Mesenteric fat pad (tissue), 1 donor: Measurements from ENCODE around the gene MATN1. TPM values are rescaled to one million over a fixed set of nuclear protein-coding genes. Genes with fewer than 3 reads are reported as not detected.
"Not testable (repeated sequence)": the region's sequence is repeated elsewhere in the genome, so short reads cannot be mapped to it uniquely, and the experiment has no call there.

Source experiments
- DNase-seq: peaks from one replicate; pipeline ENCODE4 v3.0.0-alpha.2; 2020; ENCODE audit warnings: low spot score
- long read RNA-seq: library from polyadenylated mRNA; unstranded; transcript quantifications from one replicate; pipeline ENCODE4 v2.0.0, GENCODE V29; 2020
- total RNA-seq: library from RNA; stranded (reverse); fragmentation: NEBNext Ultra II Directional; extraction: Animal tissue kit (Norgen Biotek cat#: 25700); gene quantifications from one replicate; pipeline ENCODE4 v1.2.1, GENCODE V29; 2021
- donor health status: DM: yes; HTN: yes; CAD: no.

The MATN1 gene
- not detected for total RNA-seq
- long read RNA-seq: 0 reads

GRCh38 chr1:30723331-30723755, at the start of gene MATN1:
TSS of gene MATN1 (minus strand) at chr1:30723585. CDS start at chr1:30723551, 34 bp downstream.
- no peak for DNase-seq

- no peak for DNase-seq
These were observed 47.6 kb upstream of the MATN1 start for GRCh38 chr1:30771005-30771404.

- DNase-seq: no peak
These were observed 46.8 kb upstream of the MATN1 start for GRCh38 chr1:30770150-30770549.

- no peak for DNase-seq
These were observed 45.7 kb upstream of the MATN1 start for GRCh38 chr1:30768830-30769718.

GRCh38 chr1:30768159-30768829, 44.9 kb upstream of the MATN1 start:
- DNase-seq: no peak

GRCh38 chr1:30766948-30767347, 43.6 kb upstream of the MATN1 start:
- not testable (repeated sequence) for DNase-seq

GRCh38 chr1:30765556-30766434, 42.4 kb upstream of the MATN1 start:
- DNase-seq: no peak

GRCh38 chr1:30764939-30765555, 41.7 kb upstream of the MATN1 start:
- no peak for DNase-seq

- no peak for DNase-seq
These were observed 41.0 kb upstream of the MATN1 start for GRCh38 chr1:30764396-30764795.

- no peak for DNase-seq
These were observed 40.4 kb upstream of the MATN1 start for GRCh38 chr1:30763651-30764248.

GRCh38 chr1:30762930-30763650, 39.7 kb upstream of the MATN1 start:
- DNase-seq: no peak

GRCh38 chr1:30762152-30762929, 39.0 kb upstream of the MATN1 start:
- DNase-seq: no peak

- DNase-seq: no peak
These were observed 38.2 kb upstream of the MATN1 start for GRCh38 chr1:30761381-30762151.

- no peak for DNase-seq
These were observed 37.4 kb upstream of the MATN1 start for GRCh38 chr1:30760596-30761324.

GRCh38 chr1:30759718-30760281, 36.4 kb upstream of the MATN1 start:
- no peak for DNase-seq

GRCh38 chr1:30758785-30759380, 35.5 kb upstream of the MATN1 start:
- DNase-seq: no peak
